Neural cell (in vitro differentiated cells): ENCODE data around the gene BNIPL. TPM values are rescaled to one million over a fixed set of nuclear protein-coding genes. Genes with fewer than 3 reads are reported as not detected.

Source experiments
- H2AFZ ChIP-seq: fragments of 200-600, 300-800 bp; sonication (generic), shearing (Covaris generic); 2 replicates; pipeline ENCODE4 v1.6.0; 2014; ENCODE audit warnings: low read depth, mild to moderate bottlenecking, antibody characterized with exemption, low read length, moderate library complexity
- H3F3A ChIP-seq: fragments of 200-600 bp; shearing (Covaris generic); 2 replicates; pipeline ENCODE4 v1.6.1; 2016; ENCODE audit warnings: mild to moderate bottlenecking, moderate library complexity, mixed read lengths, antibody characterized with exemption, low read length; ENCODE audit not compliant: insufficient read depth, poor library complexity, severe bottlenecking
- H3K27ac ChIP-seq: fragments of 200-600, 300-800 bp; sonication (generic), shearing (Covaris generic); 2 replicates; pipeline ENCODE4 v1.5.1; 2014; ENCODE audit warnings: mild to moderate bottlenecking, low read length, moderate library complexity
- H3K27me3 ChIP-seq: fragments of 300-800, 200-600 bp; sonication (generic), shearing (Covaris generic); 2 replicates; pipeline ENCODE4 v1.6.0; 2014; ENCODE audit warnings: mild to moderate bottlenecking, low read depth, low read length, moderate library complexity; ENCODE audit not compliant: insufficient read depth
- H3K36me3 ChIP-seq: fragments of 300-800, 200-600 bp; sonication (generic), shearing (Covaris generic); 2 replicates; pipeline ENCODE4 v1.5.1; 2014; ENCODE audit warnings: mild to moderate bottlenecking, antibody characterized with exemption, low read length, moderate library complexity; ENCODE audit not compliant: insufficient read depth
- H3K4me2 ChIP-seq: fragments of 300-800, 200-600 bp; sonication (generic), shearing (Covaris generic); 2 replicates; pipeline ENCODE4 v1.6.0; 2014; ENCODE audit warnings: mild to moderate bottlenecking, low read length
- H3K4me3 ChIP-seq: fragments of 300-800, 200-600 bp; sonication (generic), shearing (Covaris generic); 2 replicates; pipeline ENCODE4 v1.5.1; 2014; ENCODE audit warnings: mild to moderate bottlenecking, low read length, moderate library complexity
- H3K79me2 ChIP-seq: fragments of 200-600 bp; shearing (Covaris generic); replicated peaks from 2 replicates; pipeline ENCODE4 v1.6.0; 2014; ENCODE audit warnings: mild to moderate bottlenecking, low read length, moderate library complexity; ENCODE audit not compliant: insufficient read depth
- H3K9ac ChIP-seq: fragments of 300-800, 200-600 bp; sonication (generic), shearing (Covaris generic); 2 replicates; pipeline ENCODE4 v1.6.1; 2016; ENCODE audit warnings: mild to moderate bottlenecking, low read length, mixed read lengths
- H3K9me2 ChIP-seq: fragments of 200-600 bp; shearing (Covaris generic); 2 replicates; pipeline ENCODE4 v1.6.1; 2016; ENCODE audit warnings: mild to moderate bottlenecking, low read length, mixed read lengths; ENCODE audit not compliant: insufficient read depth
- H3K9me3 ChIP-seq: fragments of 200-600, 300-800 bp; sonication (generic), shearing (Covaris generic); 2 replicates; pipeline ENCODE4 v1.6.1; 2016; ENCODE audit warnings: mild to moderate bottlenecking, mixed run types, low read length, moderate library complexity, mixed read lengths
- H4K20me1 ChIP-seq: fragments of 200-600 bp; shearing (Covaris generic); 2 replicates; pipeline ENCODE4 v1.6.1; 2016; ENCODE audit warnings: mild to moderate bottlenecking, mixed run types; ENCODE audit not compliant: insufficient read depth
- CTCF ChIP-seq: fragments of 450-650 bp; IDR thresholded peaks from 2 replicates; pipeline ENCODE4 v1.5.1; 2014; ENCODE audit warnings: antibody characterized with exemption, mild to moderate bottlenecking, moderate library complexity; ENCODE audit not compliant: poor library complexity, severe bottlenecking
- EP300 ChIP-seq: fragments of 450-650 bp; conservative IDR thresholded peaks from 2 replicates; pipeline ENCODE4 v1.6.1; 2014; ENCODE audit warnings: antibody characterized with exemption, mild to moderate bottlenecking, moderate library complexity; ENCODE audit not compliant: poor library complexity, severe bottlenecking
- EZH2 ChIP-seq: fragments of 200-600, 300-800 bp; shearing (Covaris generic), sonication (generic); IDR thresholded peaks from 2 replicates; pipeline ENCODE4 v1.6.1; 2014; ENCODE audit warnings: antibody characterized with exemption, low read length, borderline replicate concordance, mild to moderate bottlenecking; ENCODE audit not compliant: insufficient read depth, poor library complexity, severe bottlenecking
- MXI1 ChIP-seq: fragments of 450-650 bp; conservative IDR thresholded peaks from 2 replicates; pipeline ENCODE4 v1.6.1; 2014; ENCODE audit warnings: antibody characterized with exemption, mild to moderate bottlenecking; ENCODE audit not compliant: poor library complexity, severe bottlenecking
- POLR2AphosphoS5 ChIP-seq: IDR thresholded peaks from 2 replicates; pipeline ENCODE4 v1.6.1; 2012
- RAD21 ChIP-seq: fragments of 450-650 bp; conservative IDR thresholded peaks from 2 replicates; pipeline ENCODE4 v1.6.1; 2014; ENCODE audit warnings: antibody characterized with exemption, mild to moderate bottlenecking, moderate library complexity
- REST ChIP-seq: IDR thresholded peaks from 2 replicates; pipeline ENCODE4 v1.6.1; 2012; ENCODE audit warnings: borderline replicate concordance
- SMC3 ChIP-seq: fragments of 450-650 bp; conservative IDR thresholded peaks from 2 replicates; pipeline ENCODE4 v1.6.1; 2014; ENCODE audit warnings: antibody characterized with exemption, mild to moderate bottlenecking, moderate library complexity; ENCODE audit not compliant: poor library complexity
- TAF1 ChIP-seq: IDR thresholded peaks from 2 replicates; pipeline ENCODE4 v1.6.1; 2012; ENCODE audit warnings: low read depth
- polyA plus RNA-seq: library from polyadenylated mRNA; depleted of rRNA; stranded (reverse); fragments of >200 nt; gene quantifications from 2 replicates; pipeline ENCODE4 v1.2.3, GENCODE V29; 2014

Gene BNIPL
- polyA plus RNA-seq, 1 donor from 2014 or later: 0.33 TPM

- Histone ChIP-seq H3K9me2 (no peaks in the 10 kb centered on the region), H3K9ac (no peak overlapping the region), H3F3A (no peaks in the 10 kb centered on the region), H3K4me3 (no peak overlapping the region), H3K79me2 (no peaks in the 10 kb centered on the region), H3K27me3 (no peaks in the 10 kb centered on the region), H3K9me3 (no peaks in the 10 kb centered on the region), H4K20me1 (no peaks in the 10 kb centered on the region), H3K36me3 (no peaks in the 10 kb centered on the region), H3K4me2 (no peak overlapping the region), H3K27ac (no peak overlapping the region), H2AFZ (no peak overlapping the region)
- peak; percentile 70 for TF ChIP-seq RAD21
- TF ChIP-seq POLR2AphosphoS5: no peak
- TF ChIP-seq CTCF: peak; percentile 69
- TF ChIP-seq EZH2: no peak
- peak; percentile 77 for TF ChIP-seq SMC3
Observed at GRCh38 chr1:151024540-151025146, 11.7 kb upstream of the BNIPL start.

DNA sequence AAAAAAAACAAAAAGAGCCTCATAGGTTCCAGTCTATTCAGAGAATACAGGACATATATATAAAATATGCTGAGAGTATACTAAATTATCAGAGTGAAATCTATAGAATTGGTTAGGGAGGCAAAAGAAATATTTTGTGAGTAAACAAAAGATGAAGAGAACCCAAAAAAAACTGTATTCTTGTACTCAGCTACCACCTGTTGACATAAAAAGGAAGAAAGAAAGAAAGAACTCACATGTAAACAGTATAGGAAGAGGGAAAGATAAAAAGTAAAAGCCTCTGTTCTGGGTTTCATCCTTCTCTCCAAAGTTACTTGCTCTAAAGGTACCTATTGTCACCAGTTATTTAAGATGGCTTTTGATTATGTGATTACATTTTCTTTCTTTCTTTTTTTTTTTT is 9.9 kb upstream of the BNIPL start:
- no peaks in the 10 kb centered on the region for H3K36me3 ChIP-seq
- H3K79me2 ChIP-seq: no peaks in the 10 kb centered on the region
- no peak overlapping the region for H3K4me3 ChIP-seq
- H3K27me3 ChIP-seq: no peaks in the 10 kb centered on the region
- no peaks in the 10 kb centered on the region for H3F3A ChIP-seq
- TF ChIP-seq RAD21 (no peak), SMC3 (no peak), EZH2 (no peak), CTCF (no peak), MXI1 (no peak), TAF1 (no peak), POLR2AphosphoS5 (no peak), REST (no peak), EP300 (no peak)
- H2AFZ ChIP-seq: no peak overlapping the region
- no peak overlapping the region for H3K9ac ChIP-seq
- no peak overlapping the region for H3K4me2 ChIP-seq
- no peaks in the 10 kb centered on the region for H3K9me3 ChIP-seq
- H3K9me2 ChIP-seq: no peaks in the 10 kb centered on the region
- no peak overlapping the region for H3K27ac ChIP-seq
- H4K20me1 ChIP-seq: no peaks in the 10 kb centered on the region
